ENCODE measurements around the gene INTS7.
"Not testable (repeated sequence)": the region's sequence is repeated elsewhere in the genome, so short reads cannot be mapped to it uniquely, and the experiment has no call there.

The INTS7 gene

DNA sequence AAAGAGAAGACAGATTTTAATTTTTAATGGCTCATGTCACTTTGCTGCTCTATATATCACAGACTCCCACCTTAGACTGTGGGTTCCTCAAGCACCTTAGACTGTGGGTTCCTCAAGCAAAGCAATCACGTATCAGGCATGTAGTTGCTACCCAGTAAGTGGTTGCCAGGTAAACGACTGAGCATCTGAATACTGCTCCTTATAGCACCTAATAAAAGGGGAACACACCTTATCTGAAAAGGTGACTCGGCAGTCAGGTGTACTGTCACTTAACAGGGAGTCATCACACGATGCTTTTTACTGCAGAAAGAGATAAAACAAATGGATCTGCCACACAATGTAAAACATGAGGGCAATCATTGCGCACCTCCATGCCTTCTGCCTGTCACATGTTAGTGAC is 112.3 kb downstream of the INTS7 start:
- TF ChIP-seq, protein P1, sequence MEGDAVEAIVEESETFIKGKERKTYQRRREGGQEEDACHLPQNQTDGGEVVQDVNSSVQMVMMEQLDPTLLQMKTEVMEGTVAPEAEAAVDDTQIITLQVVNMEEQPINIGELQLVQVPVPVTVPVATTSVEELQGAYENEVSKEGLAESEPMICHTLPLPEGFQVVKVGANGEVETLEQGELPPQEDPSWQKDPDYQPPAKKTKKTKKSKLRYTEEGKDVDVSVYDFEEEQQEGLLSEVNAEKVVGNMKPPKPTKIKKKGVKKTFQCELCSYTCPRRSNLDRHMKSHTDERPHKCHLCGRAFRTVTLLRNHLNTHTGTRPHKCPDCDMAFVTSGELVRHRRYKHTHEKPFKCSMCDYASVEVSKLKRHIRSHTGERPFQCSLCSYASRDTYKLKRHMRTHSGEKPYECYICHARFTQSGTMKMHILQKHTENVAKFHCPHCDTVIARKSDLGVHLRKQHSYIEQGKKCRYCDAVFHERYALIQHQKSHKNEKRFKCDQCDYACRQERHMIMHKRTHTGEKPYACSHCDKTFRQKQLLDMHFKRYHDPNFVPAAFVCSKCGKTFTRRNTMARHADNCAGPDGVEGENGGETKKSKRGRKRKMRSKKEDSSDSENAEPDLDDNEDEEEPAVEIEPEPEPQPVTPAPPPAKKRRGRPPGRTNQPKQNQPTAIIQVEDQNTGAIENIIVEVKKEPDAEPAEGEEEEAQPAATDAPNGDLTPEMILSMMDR (IDR thresholded peaks at IDR 0.05; ENCODE audit: borderline replicate concordance, insufficient read depth, low read depth, low read length) = no peak

DNA sequence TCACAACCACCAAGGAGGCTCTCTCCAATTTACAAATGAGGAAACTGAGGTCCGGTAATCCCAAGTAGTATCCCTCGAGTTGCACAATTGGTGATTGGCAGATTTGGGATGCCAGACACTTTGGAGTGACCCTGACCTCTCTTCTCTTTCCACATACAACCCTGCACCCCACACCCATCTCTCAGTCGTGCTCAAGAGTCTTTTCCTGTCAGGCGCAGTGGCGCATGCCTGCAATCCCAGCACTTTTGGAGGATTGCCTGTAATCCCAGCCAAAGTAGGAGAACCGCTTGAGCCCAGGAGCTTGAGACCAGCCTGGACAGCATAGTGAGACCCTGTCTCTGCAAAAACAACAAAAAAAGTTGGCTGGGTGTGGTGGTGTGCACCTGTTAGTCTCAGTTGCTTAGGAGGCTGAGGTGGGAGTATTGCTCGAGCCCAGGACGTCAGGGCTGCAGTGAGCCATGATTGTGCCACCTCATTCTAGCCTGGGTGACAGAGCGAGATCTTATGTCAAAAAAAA is 113.7 kb downstream of the INTS7 start:
- no peak overlapping the region for H3K4me3 ChIP-seq (ENCODE audit: low read depth, low read length)
- TF ChIP-seq, protein P1 (IDR thresholded peaks at IDR 0.05; ENCODE audit: borderline replicate concordance, insufficient read depth, low read depth, low read length) = no peak

More for the DNA sequence above, 112.3 kb downstream of the INTS7 start:
- no peak overlapping the region for H3K4me3 ChIP-seq (ENCODE audit: low read depth, low read length)

DNA sequence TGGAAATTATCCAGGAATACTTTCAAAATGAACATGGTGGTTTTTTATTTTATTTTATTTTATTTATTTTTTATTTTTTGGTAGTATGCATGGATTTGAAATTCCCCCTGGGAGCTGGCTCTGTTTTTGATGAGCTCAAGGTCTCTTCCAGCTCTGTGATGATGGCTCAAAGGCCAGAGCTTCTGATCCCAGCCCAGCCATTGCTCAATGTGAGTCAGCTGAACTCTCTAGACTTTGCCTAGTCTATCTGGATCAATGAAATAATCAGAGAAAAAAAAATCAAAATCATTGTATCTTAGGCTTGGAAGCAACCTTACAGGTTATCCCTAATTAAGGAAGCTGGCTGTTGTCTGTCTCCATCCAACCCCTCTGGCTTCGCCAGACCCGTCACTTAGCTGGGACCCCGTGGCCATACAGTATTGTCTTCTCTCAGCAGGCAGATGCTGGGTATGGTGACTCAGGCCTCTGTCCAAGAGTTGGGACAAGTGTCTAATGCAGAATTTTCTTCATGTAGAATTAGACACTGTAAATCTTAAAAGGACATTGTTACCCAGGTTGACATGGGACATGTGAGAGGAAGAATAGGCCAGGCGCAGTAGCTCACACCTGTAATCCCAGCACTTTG is 114.6 kb downstream of the INTS7 start:
- TF ChIP-seq, protein P1 (IDR thresholded peaks at IDR 0.05; ENCODE audit: borderline replicate concordance, insufficient read depth, low read depth, low read length) = no peak
- H3K4me3 ChIP-seq (ENCODE audit: low read depth, low read length) = no peak overlapping the region

DNA sequence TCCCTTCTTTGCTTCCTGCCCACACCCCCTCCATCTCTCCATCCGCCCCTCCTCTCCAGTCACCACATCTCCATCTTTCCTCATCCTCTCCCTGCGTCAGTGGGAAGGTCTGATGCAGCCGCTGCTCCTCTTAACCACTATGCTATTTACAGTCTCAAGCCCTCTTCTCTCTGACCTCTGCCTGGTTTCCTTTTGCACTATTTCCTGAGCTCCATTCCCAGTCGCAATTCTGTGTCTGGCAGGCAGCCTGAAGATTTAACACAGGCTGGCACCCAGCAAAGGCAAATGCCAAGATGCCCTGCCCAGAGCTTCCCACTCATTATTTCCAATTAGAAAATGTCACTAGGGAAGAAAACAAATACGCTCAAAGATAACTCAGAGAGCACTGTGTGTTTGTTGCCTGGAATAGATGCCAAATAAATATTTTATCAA is 115.2 kb downstream of the INTS7 start:
- TF ChIP-seq, protein P1 (IDR thresholded peaks at IDR 0.05; ENCODE audit: borderline replicate concordance, insufficient read depth, low read depth, low read length) = no peak
- H3K4me3 ChIP-seq (ENCODE audit: low read depth, low read length) = no peak overlapping the region

DNA sequence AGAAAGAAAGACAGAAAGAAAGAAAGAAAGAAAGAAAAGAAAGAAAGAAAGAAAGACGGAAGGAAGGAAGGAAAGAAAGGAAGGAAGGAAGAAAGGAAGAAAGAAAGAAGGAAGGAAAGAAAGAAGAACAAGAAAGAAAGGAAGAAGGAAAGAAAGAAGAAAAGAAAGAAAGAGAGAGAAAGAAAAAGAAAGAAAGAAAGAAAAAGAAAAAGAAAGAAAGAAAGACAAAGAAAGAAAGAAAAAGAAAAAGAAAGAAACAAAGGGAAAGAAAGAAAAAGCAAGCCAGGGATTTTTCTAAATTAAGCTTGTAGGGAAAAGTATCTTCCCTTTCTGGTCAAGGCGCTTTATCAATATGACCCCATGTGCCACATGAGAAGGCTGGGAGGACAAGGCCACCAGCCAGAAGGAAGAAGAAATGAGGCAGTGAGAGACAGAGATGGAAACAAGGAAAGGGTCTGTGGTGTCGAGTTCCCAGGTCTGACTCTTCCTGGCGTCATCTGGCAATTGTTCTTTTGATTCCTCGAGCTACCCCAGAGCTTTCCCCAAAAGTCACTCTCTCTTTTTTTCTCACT is 116.4 kb downstream of the INTS7 start:
- no peak overlapping the region for H3K4me3 ChIP-seq (ENCODE audit: low read depth, low read length)
- TF ChIP-seq, protein P1 (IDR thresholded peaks at IDR 0.05; ENCODE audit: borderline replicate concordance, insufficient read depth, low read depth, low read length) = no peak

DNA sequence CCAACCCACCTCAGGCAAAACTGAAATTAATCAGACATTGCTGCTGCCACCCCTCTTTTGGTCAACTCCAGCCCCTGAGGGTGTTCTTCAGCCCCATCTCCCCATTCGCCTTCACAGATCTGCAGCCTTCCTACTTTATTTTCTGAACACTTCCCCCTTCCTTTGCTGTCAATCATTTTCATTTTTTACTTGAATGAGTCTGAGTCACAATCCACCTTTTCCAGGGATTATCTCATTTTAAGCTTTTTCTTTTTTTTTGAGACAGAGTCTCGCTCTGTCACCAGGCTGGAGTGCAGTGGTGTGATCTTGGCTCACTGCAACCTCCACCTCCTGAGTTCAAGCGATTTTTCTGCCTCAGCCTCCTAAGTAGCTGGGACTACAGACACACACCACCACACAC is 118.9 kb downstream of the INTS7 start:
- not testable (repeated sequence) for H3K4me3 ChIP-seq (ENCODE audit: low read depth, low read length)

DNA sequence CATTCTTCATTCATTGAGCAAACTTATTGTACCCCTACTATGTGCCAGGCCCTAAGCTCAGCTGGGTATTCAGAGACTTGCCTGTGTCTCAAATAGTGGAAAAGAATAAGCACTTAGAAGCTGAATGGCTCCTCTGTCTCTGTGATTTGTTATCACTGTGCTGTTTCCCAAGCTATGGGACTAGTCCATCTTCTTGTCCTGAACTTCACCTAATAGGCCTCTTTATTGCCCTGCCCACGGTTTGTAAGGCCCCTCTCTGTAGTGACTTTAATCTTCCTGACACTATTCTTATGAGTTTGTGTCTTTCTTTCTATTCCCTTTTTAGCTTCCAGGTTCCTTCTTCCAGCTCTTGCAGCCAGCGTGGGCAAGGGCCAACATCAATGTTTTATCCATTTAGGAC is 119.4 kb downstream of the INTS7 start:
- TF ChIP-seq, protein P1 (IDR thresholded peaks at IDR 0.05; ENCODE audit: borderline replicate concordance, insufficient read depth, low read depth, low read length) = no peak
- no peak overlapping the region for H3K4me3 ChIP-seq (ENCODE audit: low read depth, low read length)
